ENCODE results near the gene INSIG1. TPM values are rescaled to one million over a fixed set of nuclear protein-coding genes. Genes with fewer than 3 reads are reported as not detected.

The INSIG1 gene
- total RNA-seq, 1 donor from 2014 or later, result 63.6 TPM

- Histone ChIP-seq H3K4me1 (peaks cover 4% of the 10 kb centered on the region), H3K4me3 (no peak overlapping the region), H3K27me3 (no peaks in the 10 kb centered on the region), H3K9me3 (no peaks in the 10 kb centered on the region), H3K36me3 (no peaks in the 10 kb centered on the region), H3K27ac (no peak overlapping the region)
- TF ChIP-seq, protein P1, sequence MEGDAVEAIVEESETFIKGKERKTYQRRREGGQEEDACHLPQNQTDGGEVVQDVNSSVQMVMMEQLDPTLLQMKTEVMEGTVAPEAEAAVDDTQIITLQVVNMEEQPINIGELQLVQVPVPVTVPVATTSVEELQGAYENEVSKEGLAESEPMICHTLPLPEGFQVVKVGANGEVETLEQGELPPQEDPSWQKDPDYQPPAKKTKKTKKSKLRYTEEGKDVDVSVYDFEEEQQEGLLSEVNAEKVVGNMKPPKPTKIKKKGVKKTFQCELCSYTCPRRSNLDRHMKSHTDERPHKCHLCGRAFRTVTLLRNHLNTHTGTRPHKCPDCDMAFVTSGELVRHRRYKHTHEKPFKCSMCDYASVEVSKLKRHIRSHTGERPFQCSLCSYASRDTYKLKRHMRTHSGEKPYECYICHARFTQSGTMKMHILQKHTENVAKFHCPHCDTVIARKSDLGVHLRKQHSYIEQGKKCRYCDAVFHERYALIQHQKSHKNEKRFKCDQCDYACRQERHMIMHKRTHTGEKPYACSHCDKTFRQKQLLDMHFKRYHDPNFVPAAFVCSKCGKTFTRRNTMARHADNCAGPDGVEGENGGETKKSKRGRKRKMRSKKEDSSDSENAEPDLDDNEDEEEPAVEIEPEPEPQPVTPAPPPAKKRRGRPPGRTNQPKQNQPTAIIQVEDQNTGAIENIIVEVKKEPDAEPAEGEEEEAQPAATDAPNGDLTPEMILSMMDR (IDR thresholded peaks at IDR 0.05), result no peak
- TF ChIP-seq POLR2A (IDR thresholded peaks at IDR 0.05), result no peak
- TF ChIP-seq POLR2AphosphoS5 (IDR thresholded peaks at IDR 0.05; ENCODE audit: insufficient read depth in 1 of 2, low read depth in 1 of 2), result no peak
- DNase-seq (ENCODE audit: extremely low spot score in 2 of 2), result no peak
- intact Hi-C loops (cut with DNase I), result no loop called here
These were observed 48.6 kb downstream of the INSIG1 start for GRCh38 chr7:155346285-155346684.

- intact Hi-C loops (cut with DNase I), result no loop called here
- Histone ChIP-seq H3K4me3 (no peak overlapping the region), H3K36me3 (no peaks in the 10 kb centered on the region), H3K4me1 (peaks cover 4% of the 10 kb centered on the region), H3K27me3 (no peaks in the 10 kb centered on the region), H3K9me3 (no peaks in the 10 kb centered on the region), H3K27ac (no peak overlapping the region)
- DNase-seq (ENCODE audit: extremely low spot score in 2 of 2), result no peak
- TF ChIP-seq, protein P1 (IDR thresholded peaks at IDR 0.05), result no peak
- no peak for TF ChIP-seq POLR2AphosphoS5 (IDR thresholded peaks at IDR 0.05; ENCODE audit: insufficient read depth in 1 of 2, low read depth in 1 of 2)
- no peak for TF ChIP-seq POLR2A (IDR thresholded peaks at IDR 0.05)
These were observed 51.1 kb downstream of the INSIG1 start for GRCh38 chr7:155348806-155349205.

DNA sequence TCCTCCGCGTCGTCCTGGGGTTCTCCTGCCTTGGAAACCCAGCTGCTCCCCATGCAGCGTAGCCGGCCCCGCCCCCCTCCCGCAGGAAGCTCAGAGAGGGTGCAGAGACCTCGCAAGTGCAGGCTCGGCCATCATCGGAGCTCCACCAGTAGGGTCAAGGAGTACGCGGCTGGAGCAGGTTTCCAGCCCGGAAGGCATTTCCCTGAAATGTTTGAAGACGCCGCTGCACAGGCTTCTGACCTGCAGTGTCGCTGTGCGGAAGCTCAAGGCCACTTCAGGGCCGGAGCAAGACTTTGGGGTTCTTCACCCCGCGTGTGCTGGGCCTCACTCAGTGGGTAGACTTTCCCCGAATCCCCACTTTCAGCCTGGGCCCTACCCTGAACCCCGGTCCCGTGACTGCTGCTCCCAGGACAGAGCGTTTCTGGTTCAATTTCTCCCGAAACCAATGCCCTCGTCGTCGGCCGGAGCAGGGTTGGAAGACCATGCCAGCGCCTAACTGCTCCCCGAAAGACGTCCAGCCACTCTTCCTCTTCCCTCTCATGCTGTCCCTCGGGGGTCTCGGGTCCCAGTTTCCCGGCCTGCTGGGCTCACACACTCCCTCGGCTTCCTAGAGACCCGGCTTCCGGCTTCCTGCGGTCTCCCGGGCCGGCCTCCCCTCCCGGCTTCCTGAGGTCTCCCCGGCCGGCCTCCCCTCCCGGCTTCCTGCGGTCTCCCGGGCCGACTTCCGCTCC lies 52.1 kb downstream of the INSIG1 start:
- intact Hi-C loops (cut with DNase I), result loop anchor here (10.0 kb wide), 1 partner anchor 405 kb away; no protein-coding TSS in a partner anchor
- TF ChIP-seq POLR2A (IDR thresholded peaks at IDR 0.05) (no peak), POLR2AphosphoS5 (IDR thresholded peaks at IDR 0.05; ENCODE audit: insufficient read depth in 1 of 2, low read depth in 1 of 2) (no peak)
- TF ChIP-seq, protein P1 (IDR thresholded peaks at IDR 0.05), result no peak
- Histone ChIP-seq H3K4me1 (peaks cover under 1% of the 10 kb centered on the region), H3K4me3 (no peak overlapping the region), H3K36me3 (no peaks in the 10 kb centered on the region), H3K9me3 (no peaks in the 10 kb centered on the region), H3K27me3 (no peaks in the 10 kb centered on the region), H3K27ac (no peak overlapping the region)
- DNase-seq (ENCODE audit: extremely low spot score in 2 of 2), result no peak

DNA sequence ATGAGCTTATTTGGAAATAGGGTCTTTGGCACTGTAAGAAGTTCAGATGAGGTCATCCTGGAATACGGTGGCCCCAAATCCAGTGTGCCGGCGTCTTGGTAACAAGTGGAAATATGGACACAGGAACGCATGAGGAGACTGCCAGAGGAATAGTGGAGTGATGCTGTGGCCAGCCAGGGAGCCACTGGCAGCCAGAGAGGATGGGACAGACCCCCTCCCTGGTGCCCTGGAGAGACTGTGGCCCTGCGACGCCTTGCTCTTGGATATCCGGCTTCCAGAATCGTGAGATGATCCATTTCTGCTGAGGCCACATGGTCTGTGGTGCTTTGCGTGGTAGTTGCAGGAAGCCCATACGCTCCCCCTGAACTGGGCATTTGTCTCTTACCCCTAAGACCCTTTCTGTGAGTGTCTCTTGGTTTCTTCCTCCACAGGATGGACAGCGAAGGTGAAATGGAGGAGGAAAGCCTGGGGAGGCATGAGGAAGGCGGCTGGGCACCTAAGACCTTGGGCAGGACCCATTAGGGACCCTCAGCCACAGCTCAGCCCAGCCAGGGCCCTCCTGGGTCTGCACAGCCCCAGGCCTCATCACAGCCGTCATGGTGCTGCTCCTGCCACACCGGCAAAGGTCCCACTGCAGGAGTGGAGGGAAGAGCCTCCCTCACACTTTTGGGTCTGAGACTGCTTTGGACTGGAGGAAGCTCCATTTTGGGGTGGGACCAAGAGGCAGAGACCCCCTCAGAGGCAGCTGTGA lies 53.6 kb downstream of the INSIG1 start:
- no peaks in the 10 kb centered on the region for H3K36me3 ChIP-seq
- H3K9me3 ChIP-seq, result no peaks in the 10 kb centered on the region
- H3K4me3 ChIP-seq, result no peak overlapping the region
- H3K27ac ChIP-seq, result no peak overlapping the region
- intact Hi-C loops (cut with DNase I), result loop anchor here (10.0 kb wide), 1 partner anchor 406 kb away; no protein-coding TSS in a partner anchor
- H3K4me1 ChIP-seq, result no peaks in the 10 kb centered on the region
- TF ChIP-seq POLR2A (IDR thresholded peaks at IDR 0.05) (no peak), POLR2AphosphoS5 (IDR thresholded peaks at IDR 0.05; ENCODE audit: insufficient read depth in 1 of 2, low read depth in 1 of 2) (no peak)
- no peak for DNase-seq (ENCODE audit: extremely low spot score in 2 of 2)
- H3K27me3 ChIP-seq, result no peaks in the 10 kb centered on the region

DNA sequence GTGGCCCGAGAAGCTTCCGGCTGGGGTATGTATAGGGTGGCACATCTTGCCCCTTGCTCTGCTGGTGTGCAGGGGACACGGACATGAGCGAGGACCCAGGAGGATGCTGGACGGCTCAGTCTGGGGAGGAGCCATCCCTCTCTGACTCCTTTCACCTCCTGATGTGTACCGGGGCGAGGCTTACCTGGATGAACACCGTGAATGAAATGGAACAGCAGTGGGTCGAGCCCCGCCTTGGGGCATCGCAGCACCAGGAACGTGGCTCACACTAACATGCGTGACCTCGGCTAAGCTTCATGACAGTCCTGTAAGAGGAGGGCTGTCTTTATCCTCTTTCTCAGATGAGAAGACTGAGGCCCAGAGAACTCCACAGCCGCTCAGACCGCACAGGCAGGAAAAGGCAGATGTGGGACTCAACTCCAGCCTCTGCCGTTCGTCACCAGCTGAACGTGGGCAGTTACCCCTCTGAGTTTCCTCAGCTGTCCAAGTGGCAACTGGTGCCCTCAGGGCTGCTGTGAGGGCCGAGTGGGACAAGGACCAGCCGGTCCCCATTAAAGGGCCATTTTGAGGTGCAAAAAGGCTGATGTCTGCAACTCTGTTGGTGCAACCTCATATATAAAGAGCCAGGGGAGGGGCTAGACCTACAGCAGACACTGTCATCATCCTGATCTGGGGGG lies 54.5 kb downstream of the INSIG1 start:
- Histone ChIP-seq H3K36me3 (no peaks in the 10 kb centered on the region), H3K4me3 (no peak overlapping the region), H3K9me3 (no peaks in the 10 kb centered on the region), H3K4me1 (no peaks in the 10 kb centered on the region), H3K27me3 (no peaks in the 10 kb centered on the region), H3K27ac (no peak overlapping the region)
- no peak for DNase-seq (ENCODE audit: extremely low spot score in 2 of 2)
- TF ChIP-seq POLR2AphosphoS5 (IDR thresholded peaks at IDR 0.05; ENCODE audit: insufficient read depth in 1 of 2, low read depth in 1 of 2) (no peak), POLR2A (IDR thresholded peaks at IDR 0.05) (no peak)
- TF ChIP-seq, protein P1 (IDR thresholded peaks at IDR 0.05), result no peak
- intact Hi-C loops (cut with DNase I), result loop anchor here (10.0 kb wide), 1 partner anchor 407 kb away; no protein-coding TSS in a partner anchor
